Measurements from ENCODE around the gene LRCH3.

LRCH3 gene

DNA sequence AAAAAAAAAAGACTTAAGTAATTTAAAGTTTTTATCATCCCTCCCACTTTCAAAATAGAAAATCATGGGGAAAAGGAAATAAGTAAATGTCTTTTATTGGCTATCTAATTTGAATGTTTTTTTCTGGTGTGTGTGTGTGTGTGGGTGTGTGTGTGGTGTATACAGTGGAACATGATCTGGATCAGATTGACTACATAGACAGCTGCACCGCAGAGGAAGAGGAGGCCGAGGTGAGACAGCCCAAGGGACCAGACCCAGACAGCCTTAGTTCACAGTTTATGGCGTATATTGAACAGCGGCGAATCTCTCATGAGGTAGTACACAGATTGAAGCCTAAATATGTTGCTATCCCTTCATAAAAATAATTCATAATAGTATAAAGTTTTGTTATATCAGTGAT is 44.5 kb downstream of the LRCH3 start:
- TF ChIP-seq CTCF (IDR thresholded peaks at IDR 0.05; ENCODE audit: low read depth, low read length): no peak
- no peak for DNase-seq
- H3K4me1 ChIP-seq: no peaks in the 10 kb centered on the region
- no peaks in the 10 kb centered on the region for H3K9me3 ChIP-seq
- no peaks in the 10 kb centered on the region for H3K27me3 ChIP-seq
- H3K4me3 ChIP-seq (ENCODE audit: low read depth, low read length): no peak overlapping the region
- peaks cover 12% of the 10 kb centered on the region for H3K36me3 ChIP-seq

DNA sequence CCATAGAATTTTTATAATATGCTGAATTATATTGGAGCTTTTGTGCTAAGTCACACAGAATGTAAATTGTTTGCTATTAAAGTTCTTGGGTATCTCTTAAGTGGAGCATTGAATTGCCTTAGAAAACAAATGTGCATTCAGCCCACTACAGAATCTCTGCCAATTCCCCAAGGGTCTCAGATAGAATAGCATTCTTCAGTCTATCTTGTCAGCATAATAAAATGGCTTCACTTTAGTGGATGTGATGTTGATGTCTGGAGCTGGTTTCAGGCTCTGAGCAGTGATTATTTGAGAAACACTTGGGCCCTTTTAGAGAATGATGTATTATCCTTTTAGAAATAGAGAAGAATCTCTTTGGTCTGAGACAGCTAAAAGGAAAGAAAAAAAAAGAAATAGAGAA is 45.2 kb downstream of the LRCH3 start:
- H3K27me3 ChIP-seq: no peaks in the 10 kb centered on the region
- no peak for DNase-seq
- no peaks in the 10 kb centered on the region for H3K4me1 ChIP-seq
- no peak for TF ChIP-seq CTCF (IDR thresholded peaks at IDR 0.05; ENCODE audit: low read depth, low read length)
- H3K36me3 ChIP-seq: peaks cover 12% of the 10 kb centered on the region
- no peak overlapping the region for H3K4me3 ChIP-seq (ENCODE audit: low read depth, low read length)
- no peaks in the 10 kb centered on the region for H3K9me3 ChIP-seq

DNA sequence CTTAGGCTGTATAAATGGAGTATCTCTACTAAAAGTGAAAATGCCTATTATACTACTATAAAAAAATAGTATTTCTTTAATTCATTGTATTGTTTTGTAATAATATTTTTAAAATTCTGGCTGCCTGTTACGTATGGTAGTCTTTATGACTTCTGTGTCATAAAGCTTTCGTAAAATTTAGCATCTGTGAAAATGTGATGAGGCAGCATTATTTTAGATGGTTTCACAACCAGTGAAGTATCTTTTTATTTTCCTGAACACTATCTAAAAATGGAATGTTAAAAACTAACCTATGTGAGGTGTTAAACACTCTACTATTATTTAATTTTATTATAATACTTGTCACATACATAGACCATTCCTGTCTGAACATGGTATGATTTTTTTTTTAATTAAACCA is 46.2 kb downstream of the LRCH3 start:
- no peak for DNase-seq
- no peaks in the 10 kb centered on the region for H3K27me3 ChIP-seq
- no peaks in the 10 kb centered on the region for H3K4me1 ChIP-seq
- H3K36me3 ChIP-seq: peaks cover 5% of the 10 kb centered on the region
- no peak overlapping the region for H3K4me3 ChIP-seq (ENCODE audit: low read depth, low read length)
- no peak for TF ChIP-seq CTCF (IDR thresholded peaks at IDR 0.05; ENCODE audit: low read depth, low read length)
- no peaks in the 10 kb centered on the region for H3K9me3 ChIP-seq

DNA sequence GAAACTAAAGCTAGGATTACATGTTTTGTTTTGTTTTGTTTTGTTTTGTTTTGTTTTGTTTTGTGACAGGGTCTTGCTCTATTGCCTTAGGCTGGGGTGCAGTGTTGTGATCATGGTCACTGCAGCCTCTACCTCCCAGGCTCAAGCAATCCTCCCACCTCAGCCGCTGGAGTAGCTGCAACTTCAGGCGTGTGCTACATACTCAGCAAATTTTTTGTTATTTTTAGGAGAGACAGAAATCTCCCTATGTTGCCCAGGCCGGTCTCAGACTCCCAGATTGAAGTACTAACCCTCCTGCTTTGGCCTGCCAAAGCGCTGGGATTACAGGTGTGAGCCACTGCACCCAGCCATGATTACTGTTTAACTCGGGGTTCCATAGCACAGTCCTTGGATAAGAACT is 50.7 kb downstream of the LRCH3 start:
- H3K9me3 ChIP-seq: no peaks in the 10 kb centered on the region
- H3K4me1 ChIP-seq: no peaks in the 10 kb centered on the region
- peaks cover 15% of the 10 kb centered on the region for H3K36me3 ChIP-seq
- no peak for TF ChIP-seq CTCF (IDR thresholded peaks at IDR 0.05; ENCODE audit: low read depth, low read length)
- H3K4me3 ChIP-seq (ENCODE audit: low read depth, low read length): no peak overlapping the region
- no peak for DNase-seq
- H3K27me3 ChIP-seq: no peaks in the 10 kb centered on the region

- Histone ChIP-seq H3K4me3 (ENCODE audit: low read depth, low read length) (no peak overlapping the region), H3K27me3 (no peaks in the 10 kb centered on the region), H3K4me1 (no peaks in the 10 kb centered on the region), H3K36me3 (peaks cover 30% of the 10 kb centered on the region), H3K9me3 (no peaks in the 10 kb centered on the region)
- TF ChIP-seq CTCF (IDR thresholded peaks at IDR 0.05; ENCODE audit: low read depth, low read length): no peak
- no peak for DNase-seq
Observed at GRCh38 chr3:197846491-197846890, 55.4 kb downstream of the LRCH3 start.

DNA sequence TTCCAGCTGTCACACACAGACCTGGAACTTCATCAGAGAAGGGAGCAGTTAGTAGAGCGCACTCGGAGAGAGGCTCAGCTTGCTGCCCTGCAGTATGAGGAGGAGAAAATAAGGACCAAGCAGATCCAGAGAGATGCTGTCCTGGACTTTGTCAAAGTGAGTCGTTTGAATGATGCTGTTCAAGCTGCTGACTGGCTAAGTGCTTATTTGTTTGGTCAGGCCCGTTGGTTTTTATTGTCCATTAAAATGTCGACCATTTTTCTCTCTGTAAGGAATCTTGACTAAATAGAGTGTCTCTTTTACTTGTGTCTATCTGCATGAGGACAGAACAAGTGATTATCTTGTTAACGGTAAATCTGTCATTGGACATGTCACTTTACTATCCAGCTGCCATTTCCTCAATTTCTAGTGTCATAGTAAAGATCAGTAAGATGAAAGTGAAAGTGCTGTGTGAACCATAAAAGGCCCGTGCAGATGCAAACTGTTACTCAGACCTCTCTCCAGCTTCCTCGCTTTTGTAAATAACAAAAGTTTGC is 56.9 kb downstream of the LRCH3 start:
- Histone ChIP-seq H3K27me3 (no peaks in the 10 kb centered on the region), H3K4me1 (no peaks in the 10 kb centered on the region), H3K4me3 (ENCODE audit: low read depth, low read length) (no peak overlapping the region), H3K9me3 (no peaks in the 10 kb centered on the region), H3K36me3 (peaks cover 33% of the 10 kb centered on the region)
- TF ChIP-seq CTCF (IDR thresholded peaks at IDR 0.05; ENCODE audit: low read depth, low read length): no peak
- DNase-seq: no peak
